ENCODE data around the gene ZNF763. TPM values are rescaled to one million over a fixed set of nuclear protein-coding genes. Genes with fewer than 3 reads are reported as not detected.
A peak's percentile ranks its signal among the peaks of the same experiment; 100 is the strongest.

The ZNF763 gene
- total RNA-seq, 1 experiment from 2014 or later = 0.77 TPM

DNA sequence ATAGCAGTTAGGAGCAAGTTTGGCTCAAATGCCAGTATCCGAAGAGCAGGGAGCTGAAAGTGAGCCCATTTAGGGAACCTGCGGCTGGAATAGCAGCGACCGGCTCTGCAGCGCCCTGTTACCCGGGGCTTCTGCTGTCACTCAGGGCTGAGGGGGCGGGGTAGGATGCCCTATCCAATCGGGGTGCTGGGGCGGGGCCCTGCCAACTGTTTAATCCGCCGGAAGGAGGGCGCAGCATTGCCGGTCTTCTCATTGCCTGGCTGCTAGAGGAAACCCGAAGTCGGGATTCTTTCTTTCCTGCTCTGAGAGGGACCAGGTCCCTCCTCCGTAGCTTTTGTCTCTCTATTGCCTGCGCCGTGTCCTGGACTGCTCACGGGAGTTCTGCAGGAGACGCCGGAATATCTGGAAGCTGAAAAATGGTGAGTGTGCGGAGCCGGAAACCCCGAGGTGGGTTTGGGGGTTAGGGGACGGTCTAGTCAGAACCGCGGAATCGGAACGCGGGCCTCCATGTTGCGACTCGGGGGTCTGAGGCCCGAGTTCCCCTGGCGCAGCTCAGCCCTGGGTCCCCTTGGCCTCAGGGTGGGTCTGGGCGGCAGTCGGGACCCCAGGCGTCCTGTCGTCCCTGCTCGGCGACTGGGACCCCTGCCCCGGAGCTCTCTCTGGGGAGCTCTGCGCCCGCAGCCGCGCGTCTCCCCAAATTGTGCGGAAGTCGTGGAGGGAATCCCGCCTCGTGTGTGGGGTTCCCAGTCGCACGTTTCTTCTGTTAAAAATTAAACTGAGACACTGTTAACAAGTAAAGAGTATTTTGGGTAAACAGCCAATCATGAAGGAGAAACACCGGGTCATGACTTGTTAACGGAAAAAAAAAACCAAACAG is 22.8 kb downstream of the ZNF763 start:
- Histone ChIP-seq H2BK120ac (ENCODE audit: low read depth, low read length, poor library complexity, severe bottlenecking) (peak overlapping the region; percentile 52), H4K20me1 (ENCODE audit: control insufficient read depth, insufficient read depth, insufficient read length) (no peaks in the 10 kb centered on the region), H2AK5ac (ENCODE audit: insufficient read length, low read length) (no peak overlapping the region), H2AFZ (ENCODE audit: low read length) (no peak overlapping the region), H3K23me2 (ENCODE audit: insufficient read length, low read depth, low read length, poor library complexity, severe bottlenecking) (peaks cover 5% of the 10 kb centered on the region), H3K9me3 (ENCODE audit: control insufficient read depth, low read depth, low read length) (peaks cover 4% of the 10 kb centered on the region), H3K4ac (ENCODE audit: low read depth, low read length) (no peak overlapping the region), H4K5ac (ENCODE audit: insufficient read length, low read depth, low read length) (no peak overlapping the region), H4K91ac (ENCODE audit: insufficient read length, low read depth, low read length) (no peak overlapping the region), H2BK20ac (ENCODE audit: low read depth, low read length, poor library complexity, severe bottlenecking) (no peak overlapping the region), H3K9ac (ENCODE audit: extremely low read depth, insufficient read length, low read length) (peak overlapping the region; percentile 81), H3T11ph (ENCODE audit: low read length) (no peak overlapping the region), H3K14ac (ENCODE audit: insufficient read depth, low read length) (peak overlapping the region; percentile 97), H4K8ac (replicated peaks; ENCODE audit: insufficient read length, low read depth, low read length) (no peak overlapping the region), H3K27me3 (ENCODE audit: insufficient read depth, low read length) (no peaks in the 10 kb centered on the region), H2BK5ac (ENCODE audit: insufficient read length, low read length) (peak overlapping the region; percentile 2), H2BK12ac (ENCODE audit: insufficient read length, low read depth, low read length) (no peak overlapping the region), H3K56ac (ENCODE audit: insufficient read length, low read depth, low read length) (no peak overlapping the region), H3K27ac (ENCODE audit: insufficient read length, low read depth, low read length) (peak overlapping the region; percentile 15), H3K4me1 (ENCODE audit: insufficient read depth, low read length) (no peaks in the 10 kb centered on the region), H3K79me2 (ENCODE audit: insufficient read depth, low read length) (peaks cover 11% of the 10 kb centered on the region; the same call in 1 of the 2 replicates), H3K18ac (ENCODE audit: insufficient read length, low read depth, low read length) (peak overlapping the region; percentile 81), H3K79me1 (ENCODE audit: insufficient read depth, low read depth, low read length, poor library complexity, severe bottlenecking) (peaks cover 3% of the 10 kb centered on the region), H3K4me2 (ENCODE audit: insufficient read depth, insufficient read length, low read length) (peak overlapping the region; percentile 67), H3K23ac (ENCODE audit: insufficient read length, low read depth, low read length) (no peak overlapping the region), H2BK15ac (ENCODE audit: low read depth, low read length) (no peak overlapping the region)
- Mint-ChIP-seq H3K9me3 (peaks cover 8 to 28% of the 10 kb centered on the region in 2 experiments), H3K27ac (peak overlapping the region; percentile 98 to 99 (median 99)), H3K4me1 (peaks cover 13 to 16% of the 10 kb centered on the region in 2 experiments), H3K36me3 (ENCODE audit: insufficient read depth in 1 of 3, low read depth in 3 of 3) (peaks cover 12 to 28% (median 20%) of the 10 kb centered on the region in 3 experiments), H3K4me3 (peak overlapping the region; percentile 98 to 99), H3K27me3 (ENCODE audit: low read depth) (no peaks in the 10 kb centered on the region)
- TF ChIP-seq, protein P1, sequence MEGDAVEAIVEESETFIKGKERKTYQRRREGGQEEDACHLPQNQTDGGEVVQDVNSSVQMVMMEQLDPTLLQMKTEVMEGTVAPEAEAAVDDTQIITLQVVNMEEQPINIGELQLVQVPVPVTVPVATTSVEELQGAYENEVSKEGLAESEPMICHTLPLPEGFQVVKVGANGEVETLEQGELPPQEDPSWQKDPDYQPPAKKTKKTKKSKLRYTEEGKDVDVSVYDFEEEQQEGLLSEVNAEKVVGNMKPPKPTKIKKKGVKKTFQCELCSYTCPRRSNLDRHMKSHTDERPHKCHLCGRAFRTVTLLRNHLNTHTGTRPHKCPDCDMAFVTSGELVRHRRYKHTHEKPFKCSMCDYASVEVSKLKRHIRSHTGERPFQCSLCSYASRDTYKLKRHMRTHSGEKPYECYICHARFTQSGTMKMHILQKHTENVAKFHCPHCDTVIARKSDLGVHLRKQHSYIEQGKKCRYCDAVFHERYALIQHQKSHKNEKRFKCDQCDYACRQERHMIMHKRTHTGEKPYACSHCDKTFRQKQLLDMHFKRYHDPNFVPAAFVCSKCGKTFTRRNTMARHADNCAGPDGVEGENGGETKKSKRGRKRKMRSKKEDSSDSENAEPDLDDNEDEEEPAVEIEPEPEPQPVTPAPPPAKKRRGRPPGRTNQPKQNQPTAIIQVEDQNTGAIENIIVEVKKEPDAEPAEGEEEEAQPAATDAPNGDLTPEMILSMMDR (conservative IDR thresholded peaks at IDR 0.05) = no peak
- DNase-seq = peak; percentile 96
- no CpG with 5 or more reads among the region's 54 CpGs for WGBS (ENCODE audit: extremely low coverage, insufficient read length, low lambda C conversion rate)

Data from H9 (cell line).